BJ (cell line): ENCODE results near the gene SND1. TPM values are rescaled to one million over a fixed set of nuclear protein-coding genes. Genes with fewer than 3 reads are reported as not detected.
"Not testable (repeated sequence)": the region's sequence is repeated elsewhere in the genome, so short reads cannot be mapped to it uniquely, and the experiment has no call there.

Source experiments
- CTCF ChIA-PET: fragments of 350-600 bp; formaldehyde crosslinking; extraction: SDS; loops from one replicate; lab custom pipeline; 2021; ENCODE audit warnings: antibody characterized with exemption, inconsistent platforms; lab: Yijun Ruan, JAX
- POLR2A ChIA-PET: fragments of 300-600 bp; sonication (Branson Sonifier 250); formaldehyde crosslinking; extraction: SDS; loops from one replicate; lab custom pipeline; 2021; ENCODE audit warnings: antibody characterized with exemption; lab: Charles Lee
- DNase-seq: peaks from one replicate; pipeline ENCODE4 v3.0.0-alpha.2; 2011; ENCODE audit warnings: low read depth
- H3K27me3 ChIP-seq: 2 replicates; pipeline ENCODE4 v1.6.0; 2011; ENCODE audit warnings: low read length; ENCODE audit not compliant: control insufficient read depth, insufficient read depth
- H3K36me3 ChIP-seq: 2 replicates; pipeline ENCODE4 v1.5.1; 2011; ENCODE audit warnings: low read length; ENCODE audit not compliant: control insufficient read depth, insufficient read depth
- H3K4me3 ChIP-seq: 2 replicates; pipeline ENCODE4 v1.5.1; 2011; ENCODE audit warnings: low read depth, mild to moderate bottlenecking, control low read depth, low read length
- polyA plus RNA-seq: library from polyadenylated mRNA; depleted of rRNA; stranded (reverse); fragments of >200 nt; gene quantifications from 2 replicates; pipeline ENCODE4 v1.2.3, GENCODE V29; 2011
- TF ChIP-seq, protein P1 (sequence below): IDR thresholded peaks from 2 replicates; pipeline ENCODE4 v1.5.1; 2011; ENCODE audit warnings: low read depth, mild to moderate bottlenecking, control low read depth, inconsistent platforms, low read length, moderate library complexity; ENCODE audit not compliant: insufficient read depth

SND1 gene
- polyA plus RNA-seq, 1 experiment: 203 TPM

DNA sequence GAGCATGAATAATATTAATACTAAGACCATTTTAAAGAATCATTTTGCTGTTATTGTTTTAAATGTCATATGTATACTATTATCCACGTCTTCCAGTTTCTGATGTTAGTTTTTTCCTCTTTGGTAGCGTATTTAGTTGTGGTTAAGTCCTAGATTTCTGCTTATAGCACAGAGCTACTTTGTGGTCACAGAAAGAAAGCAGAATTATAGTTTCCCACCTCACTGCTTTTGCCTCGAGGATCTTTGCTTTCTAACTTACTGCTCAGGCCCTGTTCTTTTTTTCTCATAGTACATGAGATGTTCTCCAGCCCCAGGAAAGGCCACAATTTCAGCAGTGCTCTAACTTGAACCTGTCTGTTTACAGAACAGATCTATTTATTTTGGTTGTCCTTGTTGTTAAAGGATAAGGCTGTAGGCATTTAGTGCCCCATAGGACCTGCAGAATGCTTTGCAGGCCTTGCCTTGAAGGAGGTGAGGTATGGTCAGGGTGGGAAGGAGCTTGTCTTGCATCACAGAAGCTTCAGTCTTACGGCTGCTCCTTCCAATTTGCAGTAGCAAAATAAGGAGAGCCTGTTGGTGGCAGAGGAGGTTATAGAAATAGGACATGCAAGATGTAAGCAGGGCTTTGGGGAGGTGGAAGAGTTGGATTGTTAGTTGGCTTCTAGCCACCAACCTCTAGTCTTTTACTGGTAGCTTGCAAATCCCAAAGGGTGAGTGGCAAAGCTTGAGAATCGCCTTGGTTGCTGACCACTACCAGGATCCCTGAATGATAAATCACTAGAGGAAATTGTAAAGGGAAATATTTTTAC is 250.1 kb downstream of the SND1 start:
- CTCF ChIA-PET: interaction anchor here (0.6 kb wide), 1 partner anchor 278 kb away, joined by 3 read pairs; no protein-coding TSS in a partner anchor
- POLR2A ChIA-PET: no interaction called here
- TF ChIP-seq, protein P1, sequence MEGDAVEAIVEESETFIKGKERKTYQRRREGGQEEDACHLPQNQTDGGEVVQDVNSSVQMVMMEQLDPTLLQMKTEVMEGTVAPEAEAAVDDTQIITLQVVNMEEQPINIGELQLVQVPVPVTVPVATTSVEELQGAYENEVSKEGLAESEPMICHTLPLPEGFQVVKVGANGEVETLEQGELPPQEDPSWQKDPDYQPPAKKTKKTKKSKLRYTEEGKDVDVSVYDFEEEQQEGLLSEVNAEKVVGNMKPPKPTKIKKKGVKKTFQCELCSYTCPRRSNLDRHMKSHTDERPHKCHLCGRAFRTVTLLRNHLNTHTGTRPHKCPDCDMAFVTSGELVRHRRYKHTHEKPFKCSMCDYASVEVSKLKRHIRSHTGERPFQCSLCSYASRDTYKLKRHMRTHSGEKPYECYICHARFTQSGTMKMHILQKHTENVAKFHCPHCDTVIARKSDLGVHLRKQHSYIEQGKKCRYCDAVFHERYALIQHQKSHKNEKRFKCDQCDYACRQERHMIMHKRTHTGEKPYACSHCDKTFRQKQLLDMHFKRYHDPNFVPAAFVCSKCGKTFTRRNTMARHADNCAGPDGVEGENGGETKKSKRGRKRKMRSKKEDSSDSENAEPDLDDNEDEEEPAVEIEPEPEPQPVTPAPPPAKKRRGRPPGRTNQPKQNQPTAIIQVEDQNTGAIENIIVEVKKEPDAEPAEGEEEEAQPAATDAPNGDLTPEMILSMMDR: no peak
- DNase-seq: no peak
- H3K36me3 ChIP-seq: no peaks in the 10 kb centered on the region
- H3K27me3 ChIP-seq: no peaks in the 10 kb centered on the region
- H3K4me3 ChIP-seq: no peak overlapping the region

DNA sequence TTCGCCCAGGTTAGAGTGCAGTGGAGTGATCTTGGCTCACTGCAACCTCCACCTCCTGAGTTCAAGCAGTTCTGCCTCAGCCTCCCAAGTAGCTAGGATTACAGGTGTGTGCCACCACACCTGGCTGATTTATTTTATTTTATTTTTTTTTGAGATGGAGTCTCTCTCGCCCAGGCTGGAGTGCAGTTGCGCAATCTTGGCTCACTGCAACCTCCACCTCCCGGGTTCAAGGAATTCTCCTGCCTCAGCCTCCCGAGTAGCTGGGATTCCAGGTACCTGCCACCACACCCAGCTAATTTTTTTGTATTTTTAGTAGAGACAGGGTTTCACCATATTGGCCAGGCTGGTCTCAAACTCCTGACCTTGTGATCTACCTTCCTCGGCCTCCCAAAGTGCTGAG is 250.8 kb downstream of the SND1 start:
- POLR2A ChIA-PET, H3K27me3 ChIP-seq, DNase-seq, H3K4me3 ChIP-seq, H3K36me3 ChIP-seq, CTCF ChIA-PET: not testable (repeated sequence)

DNA sequence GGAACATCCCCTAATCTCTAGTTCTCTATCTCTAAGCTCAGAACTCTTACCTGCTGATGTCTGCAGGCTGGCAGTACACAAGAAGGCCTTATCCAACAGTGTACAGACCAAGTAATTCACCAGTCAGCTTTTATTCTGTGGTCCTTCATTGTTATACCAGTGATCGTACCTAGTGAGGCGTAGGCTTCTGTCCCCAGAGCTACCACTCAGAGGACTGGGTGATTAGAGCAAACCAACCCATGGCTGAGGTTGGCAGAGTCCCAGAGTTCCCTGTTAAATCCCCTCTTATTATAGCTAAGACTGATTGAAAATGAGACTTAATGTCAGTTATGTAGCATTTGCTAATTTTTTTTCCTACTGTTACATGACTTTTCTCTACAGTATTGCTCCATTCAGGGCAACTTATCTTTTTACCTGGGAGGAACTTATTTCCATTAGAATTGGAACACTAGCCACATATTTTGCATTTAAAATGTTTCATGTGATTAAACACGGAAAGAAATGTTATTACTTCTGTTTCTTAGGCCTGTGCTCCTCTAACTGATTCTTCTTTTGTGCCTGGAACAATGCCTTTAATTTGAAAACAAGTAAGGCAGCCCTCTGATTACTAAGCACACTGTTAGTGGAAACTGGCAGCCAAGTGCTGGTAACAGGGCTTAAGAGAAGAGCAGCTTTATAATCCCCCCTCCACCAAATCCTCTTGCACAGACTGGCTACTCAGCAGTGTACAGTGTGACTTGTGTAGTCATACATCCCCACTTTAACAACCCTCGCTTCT is 252.1 kb downstream of the SND1 start:
- Histone ChIP-seq H3K4me3 (no peak overlapping the region), H3K36me3 (no peaks in the 10 kb centered on the region), H3K27me3 (no peaks in the 10 kb centered on the region)
- DNase-seq: no peak
- POLR2A ChIA-PET: no interaction called here
- TF ChIP-seq, protein P1: no peak
- CTCF ChIA-PET: interaction anchor here (0.9 kb wide), 1 partner anchor 29 kb away, joined by 3 read pairs; no protein-coding TSS in a partner anchor

DNA sequence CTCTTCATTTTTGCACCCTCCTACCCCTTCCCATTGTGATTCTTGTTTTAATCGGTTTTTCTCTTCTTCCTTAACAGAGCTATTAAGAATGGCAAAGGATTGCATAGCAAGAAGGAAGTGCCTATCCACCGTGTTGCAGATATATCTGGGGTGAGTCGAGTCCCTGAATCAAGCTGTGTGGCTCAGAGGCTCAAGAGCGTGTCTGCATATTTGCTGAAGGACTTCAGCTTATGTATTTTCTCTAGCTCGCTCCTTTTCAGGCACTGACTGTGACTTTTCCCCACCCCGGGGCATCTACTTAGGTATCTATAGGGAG is 252.6 kb downstream of the SND1 start:
- POLR2A ChIA-PET: no interaction called here
- Histone ChIP-seq H3K36me3 (no peaks in the 10 kb centered on the region), H3K27me3 (no peaks in the 10 kb centered on the region), H3K4me3 (no peak overlapping the region)
- TF ChIP-seq, protein P1: no peak
- no peak for DNase-seq
- CTCF ChIA-PET: interaction anchor here (0.6 to 1.9 kb wide), 4 partner anchors 24 to 131 kb away, joined by 3 to 4 read pairs (median 3); no protein-coding TSS in a partner anchor

DNA sequence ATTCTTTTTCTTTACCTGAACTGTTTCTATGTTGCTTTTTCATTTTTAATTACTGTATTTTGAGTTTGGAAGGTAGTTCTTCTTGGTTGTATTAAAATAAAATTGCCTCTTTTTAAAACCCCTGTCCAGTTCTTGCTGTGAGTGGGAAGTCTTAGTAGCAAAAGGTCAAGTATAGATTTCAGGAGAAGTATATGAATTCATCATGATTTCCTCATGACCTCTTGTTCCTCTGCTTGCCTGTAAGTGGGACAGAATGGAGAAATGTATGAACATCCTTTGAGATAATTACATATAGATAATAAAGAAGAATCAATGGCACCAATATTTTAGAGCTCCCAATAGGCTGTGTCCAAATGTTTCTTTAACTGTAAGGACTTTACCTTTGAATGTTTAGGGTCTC is 253.0 kb downstream of the SND1 start:
- ChIA-PET POLR2A (interaction anchor here (0.6 kb wide), 1 partner anchor 199 kb away, joined by 3 read pairs; no protein-coding TSS in a partner anchor), CTCF (interaction anchor here (0.6 to 1.9 kb wide), 4 partner anchors 24 to 192 kb away, joined by 3 to 4 read pairs (median 3); no protein-coding TSS in a partner anchor)
- H3K4me3 ChIP-seq: no peak overlapping the region
- no peaks in the 10 kb centered on the region for H3K27me3 ChIP-seq
- TF ChIP-seq, protein P1: no peak
- H3K36me3 ChIP-seq: no peaks in the 10 kb centered on the region
- DNase-seq: no peak
